Brain microvascular endothelial cell (primary cell): Measurements from ENCODE around the gene FBXO31.

Source experiments
- DNase-seq: peaks from one replicate; pipeline ENCODE4 v3.0.0-alpha.2; 2020
- H3K27ac ChIP-seq: fragments of 250-450 bp; sonication (Bioruptor Pico); 2 replicates; pipeline ENCODE4 v1.5.1; 2020; ENCODE audit warnings: mild to moderate bottlenecking, moderate library complexity
- H3K27me3 ChIP-seq: fragments of 250-450 bp; sonication (Bioruptor Pico); replicated peaks from 2 replicates; pipeline ENCODE4 v1.5.1; 2020; ENCODE audit warnings: mild to moderate bottlenecking
- H3K36me3 ChIP-seq: fragments of 250-450 bp; sonication (Bioruptor Pico); replicated peaks from 2 replicates; pipeline ENCODE4 v1.5.1; 2020; ENCODE audit warnings: mild to moderate bottlenecking
- H3K4me3 ChIP-seq: 2 replicates; pipeline ENCODE4 v1.5.1; 2011; ENCODE audit warnings: low read depth, mild to moderate bottlenecking, control low read depth, low read length, moderate library complexity
- in situ Hi-C: cut with HindIII; loops from 2 replicates; pipeline ENCODE4 v1.10.0; 2017; ENCODE audit warnings: low sequenced_read_pairs, low pct_ligation_motif_present
- TF ChIP-seq, protein P1 (sequence below): IDR thresholded peaks from 2 replicates; pipeline ENCODE4 v1.5.1; 2011; ENCODE audit warnings: low read depth, mild to moderate bottlenecking, moderate library complexity, low read length, control low read depth, inconsistent platforms; ENCODE audit errors: missing control alignments

The FBXO31 gene

DNA sequence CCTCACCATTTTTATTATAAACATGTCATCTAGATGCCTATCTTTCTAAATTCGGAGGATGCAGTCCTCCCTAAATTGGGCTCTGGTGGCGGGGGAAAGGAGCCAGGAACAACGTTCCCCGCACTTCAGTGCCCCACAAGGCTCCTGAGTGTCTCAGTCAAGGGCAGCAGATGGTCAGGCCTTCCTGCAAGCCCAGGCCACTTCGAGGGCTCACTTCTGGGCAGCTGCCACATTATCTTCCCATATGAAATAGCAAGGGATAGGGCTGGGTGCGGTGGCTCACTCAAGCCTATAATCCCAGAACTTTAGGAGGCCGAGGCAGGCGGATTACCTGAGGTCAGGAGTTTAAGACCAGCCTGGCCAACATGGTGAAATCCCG, 32.3 kb downstream of the FBXO31 start:
- no peak for DNase-seq
- Histone ChIP-seq H3K27ac (no peak overlapping the region), H3K4me3 (no peak overlapping the region), H3K27me3 (no peaks in the 10 kb centered on the region), H3K36me3 (peaks cover 14% of the 10 kb centered on the region)
- in situ Hi-C loops = no loop called here
- TF ChIP-seq, protein P1, sequence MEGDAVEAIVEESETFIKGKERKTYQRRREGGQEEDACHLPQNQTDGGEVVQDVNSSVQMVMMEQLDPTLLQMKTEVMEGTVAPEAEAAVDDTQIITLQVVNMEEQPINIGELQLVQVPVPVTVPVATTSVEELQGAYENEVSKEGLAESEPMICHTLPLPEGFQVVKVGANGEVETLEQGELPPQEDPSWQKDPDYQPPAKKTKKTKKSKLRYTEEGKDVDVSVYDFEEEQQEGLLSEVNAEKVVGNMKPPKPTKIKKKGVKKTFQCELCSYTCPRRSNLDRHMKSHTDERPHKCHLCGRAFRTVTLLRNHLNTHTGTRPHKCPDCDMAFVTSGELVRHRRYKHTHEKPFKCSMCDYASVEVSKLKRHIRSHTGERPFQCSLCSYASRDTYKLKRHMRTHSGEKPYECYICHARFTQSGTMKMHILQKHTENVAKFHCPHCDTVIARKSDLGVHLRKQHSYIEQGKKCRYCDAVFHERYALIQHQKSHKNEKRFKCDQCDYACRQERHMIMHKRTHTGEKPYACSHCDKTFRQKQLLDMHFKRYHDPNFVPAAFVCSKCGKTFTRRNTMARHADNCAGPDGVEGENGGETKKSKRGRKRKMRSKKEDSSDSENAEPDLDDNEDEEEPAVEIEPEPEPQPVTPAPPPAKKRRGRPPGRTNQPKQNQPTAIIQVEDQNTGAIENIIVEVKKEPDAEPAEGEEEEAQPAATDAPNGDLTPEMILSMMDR = no peak

DNA sequence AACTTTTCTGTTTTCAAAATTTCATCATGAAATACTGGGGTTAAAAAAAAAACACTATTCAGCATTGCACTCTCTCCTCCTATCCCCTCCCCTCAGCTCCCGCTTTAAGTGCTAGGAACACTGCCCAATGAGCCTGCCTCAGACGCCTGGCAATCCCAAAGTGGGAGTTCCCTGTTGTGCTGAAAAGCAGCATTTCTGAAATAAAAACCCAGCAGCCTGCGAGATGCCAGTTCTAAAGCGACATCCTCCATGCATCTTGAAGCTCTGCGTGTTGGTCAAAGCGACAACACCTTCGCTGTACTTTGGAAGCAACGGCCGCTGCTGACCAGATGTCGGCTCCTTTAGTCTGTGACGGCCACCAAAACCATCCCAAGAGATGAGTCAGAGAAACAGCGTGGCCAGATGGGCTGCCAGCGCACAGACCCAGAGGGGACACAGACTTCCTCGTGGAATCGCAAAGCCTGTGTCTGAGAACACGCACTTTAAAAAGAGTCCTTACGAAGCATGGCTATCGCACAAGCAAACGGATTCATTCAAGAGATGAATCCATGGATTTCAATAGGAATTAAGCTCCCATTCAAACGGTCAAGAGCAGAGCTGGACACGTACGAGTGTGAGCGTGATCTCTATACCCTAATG, 32.8 kb downstream of the FBXO31 start:
- Histone ChIP-seq H3K4me3 (no peak overlapping the region), H3K36me3 (peaks cover 16% of the 10 kb centered on the region), H3K27ac (no peak overlapping the region), H3K27me3 (no peaks in the 10 kb centered on the region)
- TF ChIP-seq, protein P1 = no peak
- in situ Hi-C loops = no loop called here
- DNase-seq = no peak

DNA sequence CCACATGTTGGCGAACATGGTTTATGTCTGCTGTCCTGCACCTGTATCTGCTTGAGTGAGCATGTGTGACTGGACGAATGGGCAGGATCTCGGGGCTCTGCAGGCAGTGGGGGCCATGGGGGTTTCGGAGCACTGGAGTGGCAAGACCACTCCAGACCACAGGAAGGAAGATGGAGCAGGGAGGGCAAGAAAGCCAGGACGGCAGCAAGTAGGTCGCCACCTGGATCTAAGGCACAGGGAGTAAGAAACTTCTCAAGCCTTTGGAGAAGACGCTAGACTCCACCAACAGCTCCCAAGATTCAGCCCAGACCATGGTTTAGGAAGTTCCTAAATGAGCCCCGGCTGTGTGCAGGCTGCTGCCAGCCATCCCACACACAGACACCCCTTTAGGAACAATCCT, 33.5 kb downstream of the FBXO31 start:
- Histone ChIP-seq H3K36me3 (peaks cover 16% of the 10 kb centered on the region), H3K27ac (no peak overlapping the region), H3K4me3 (no peak overlapping the region), H3K27me3 (no peaks in the 10 kb centered on the region)
- in situ Hi-C loops = no loop called here
- TF ChIP-seq, protein P1 = no peak
- no peak for DNase-seq

DNA sequence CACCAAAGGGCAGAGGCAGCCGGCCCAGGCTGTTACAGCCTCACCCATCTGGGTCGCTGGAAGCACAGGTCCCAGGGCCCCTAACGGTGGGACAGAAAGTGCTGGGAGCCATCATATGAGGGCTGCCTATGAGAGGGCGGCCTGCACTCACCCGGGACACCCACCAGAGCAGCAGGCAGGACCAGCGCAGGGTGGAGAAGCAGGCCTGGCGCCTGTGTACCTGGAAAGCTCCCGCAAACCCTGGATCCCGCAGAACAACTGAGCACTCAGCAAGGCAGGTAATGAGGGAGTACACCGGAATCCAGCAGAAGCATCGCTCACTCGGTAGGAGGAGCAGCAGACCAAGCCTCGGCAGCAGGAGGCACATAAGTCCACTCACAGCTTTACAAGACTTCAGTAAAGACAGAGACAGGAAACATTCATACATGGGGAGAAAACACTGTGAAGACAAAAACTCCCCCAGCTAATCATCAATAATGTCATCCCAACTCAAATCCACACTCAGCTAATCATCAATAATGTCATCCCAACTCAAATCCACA, 34.9 kb downstream of the FBXO31 start:
- Histone ChIP-seq H3K36me3 (peaks cover 16% of the 10 kb centered on the region), H3K4me3 (no peak overlapping the region), H3K27ac (no peak overlapping the region), H3K27me3 (no peaks in the 10 kb centered on the region)
- TF ChIP-seq, protein P1 = no peak
- no peak for DNase-seq
- in situ Hi-C loops = no loop called here

DNA sequence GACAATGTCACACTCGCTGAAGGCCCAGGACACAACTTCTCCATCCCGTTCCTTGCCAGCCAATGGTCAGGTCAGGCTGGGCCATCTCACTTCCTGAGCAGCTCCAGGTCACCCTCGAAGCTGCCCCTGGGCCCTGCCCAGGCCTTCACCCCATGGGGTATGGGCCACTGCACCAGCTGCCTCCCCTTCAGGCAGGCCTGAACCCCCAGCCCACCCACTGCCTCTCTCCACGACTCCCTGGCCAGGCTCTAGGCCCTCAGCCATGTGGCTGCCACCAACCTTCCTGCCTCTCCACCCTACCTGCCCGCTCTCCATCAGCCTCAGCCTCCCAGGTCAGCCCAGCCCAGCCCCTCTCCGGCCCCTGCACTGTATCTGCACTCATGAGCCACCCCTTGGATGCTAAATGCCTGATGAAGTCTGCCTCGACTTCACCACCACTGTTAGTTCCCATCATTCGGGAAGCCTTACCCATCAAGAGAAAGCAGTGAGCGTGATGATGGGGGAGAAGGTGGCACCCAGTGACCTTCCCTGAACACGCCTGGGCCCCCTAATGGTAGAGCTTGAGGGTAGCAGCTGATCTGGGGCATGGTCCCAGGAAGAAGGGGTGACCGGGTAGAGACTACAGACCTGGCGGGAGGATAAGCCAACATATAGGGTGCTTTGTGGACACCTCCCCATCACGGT, 35.5 kb downstream of the FBXO31 start:
- TF ChIP-seq, protein P1 = no peak
- H3K27ac ChIP-seq = no peak overlapping the region
- DNase-seq = no peak
- H3K27me3 ChIP-seq = no peaks in the 10 kb centered on the region
- H3K4me3 ChIP-seq = no peak overlapping the region
- in situ Hi-C loops = no loop called here
- H3K36me3 ChIP-seq = peaks cover 20% of the 10 kb centered on the region
